GM21528 (cell line): ENCODE results near the gene EHD4.

ENCODE experiments used
- ATAC-seq: cut with Tn5 transposase; IDR thresholded peaks from one replicate; pipeline ENCODE4 v1.9.1; 2021; ENCODE audit warnings: mild to moderate bottlenecking, moderate library complexity; ENCODE audit not compliant: unreplicated experiment, low FRiP score

EHD4 gene

GRCh38 chr15:41884458-41884857, 87.9 kb downstream of the EHD4 start:
- no peak for ATAC-seq

- ATAC-seq = no peak
Measured at GRCh38 chr15:41883484-41883825, 88.9 kb downstream of the EHD4 start.

- no peak for ATAC-seq
Measured at GRCh38 chr15:41882689-41883483, 89.5 kb downstream of the EHD4 start.

GRCh38 chr15:41881920-41882688, 90.3 kb downstream of the EHD4 start:
- no peak for ATAC-seq

- no peak for ATAC-seq
Measured at GRCh38 chr15:41881550-41881919, 90.8 kb downstream of the EHD4 start.

- no peak for ATAC-seq
Measured at GRCh38 chr15:41881086-41881485, 91.3 kb downstream of the EHD4 start.

GRCh38 chr15:41880156-41880877, 92.0 kb downstream of the EHD4 start:
- no peak for ATAC-seq

GRCh38 chr15:41879321-41879845, 93.0 kb downstream of the EHD4 start:
- no peak for ATAC-seq

GRCh38 chr15:41878355-41878699, 94.0 kb downstream of the EHD4 start:
- no peak for ATAC-seq

GRCh38 chr15:41877631-41878354, 94.6 kb downstream of the EHD4 start:
- no peak for ATAC-seq

- ATAC-seq = no peak
Measured at GRCh38 chr15:41876689-41877088, 95.7 kb downstream of the EHD4 start.

GRCh38 chr15:41876007-41876406, 96.3 kb downstream of the EHD4 start:
- no peak for ATAC-seq

GRCh38 chr15:41874736-41875135, 97.6 kb downstream of the EHD4 start:
- no peak for ATAC-seq

- no peak for ATAC-seq
Measured at GRCh38 chr15:41873711-41874110, 98.6 kb downstream of the EHD4 start.

- ATAC-seq = no peak
Measured at GRCh38 chr15:41872166-41872747, 100.1 kb downstream of the EHD4 start.

- no peak for ATAC-seq
Measured at GRCh38 chr15:41871175-41871905, 101.0 kb downstream of the EHD4 start.

- ATAC-seq = no peak
Measured at GRCh38 chr15:41870689-41871081, 101.7 kb downstream of the EHD4 start.

- ATAC-seq = no peak
Measured at GRCh38 chr15:41869770-41870688, 102.3 kb downstream of the EHD4 start.

- ATAC-seq = no peak
Measured at GRCh38 chr15:41868321-41868720, 104.0 kb downstream of the EHD4 start.
